IPS DF 4.7 (cell line): ENCODE results near the gene CDKN1B.

ENCODE experiments used
- DNase-seq: peaks from one replicate; pipeline ENCODE4 v3.0.0-alpha.2; 2013; ENCODE audit warnings: low spot score; ENCODE audit errors: extremely low read depth

CDKN1B gene

GRCh38 chr12:12755923-12756322 lies 38.8 kb downstream of the CDKN1B start:
- DNase-seq = no peak

- DNase-seq = no peak
These were observed 40.0 kb downstream of the CDKN1B start for GRCh38 chr12:12757121-12757520.

GRCh38 chr12:12759234-12759915 lies 42.2 kb downstream of the CDKN1B start:
- DNase-seq = no peak

GRCh38 chr12:12764824-12765223 lies 47.7 kb downstream of the CDKN1B start:
- DNase-seq = no peak

- DNase-seq = no peak
These were observed 53.1 kb downstream of the CDKN1B start for GRCh38 chr12:12770262-12770661.
